ENCODE results near the gene GLI2. TPM values are rescaled to one million over a fixed set of nuclear protein-coding genes. Genes with fewer than 3 reads are reported as not detected.

Gene GLI2
- total and polyA plus RNA-seq, 2 of the 8 experiments (the other 6 are each of a cell fraction or from before 2014, with no cell fraction given), result 18.4 to 46.9 TPM

GRCh38 chr2:120729406-120730399, 6.0 kb upstream of the GLI2 start:
- H2AK5ac ChIP-seq (ENCODE audit: low read depth, low read length), result no peak overlapping the region
- H4K5ac ChIP-seq (ENCODE audit: insufficient read length, low read depth, low read length), result no peak overlapping the region
- peaks cover 0 to 6% (median 1%) of the 10 kb centered on the region in 4 experiments; a peak in 4 of 7 replicates for H3K4me1 ChIP-seq (replicated peaks in 1 of 4; ENCODE audit: control insufficient read depth in 3 of 4, insufficient read depth in 4 of 4, low read length in 3 of 4)
- no peaks in the 10 kb centered on the region for H3K79me2 ChIP-seq (ENCODE audit: control insufficient read depth in 1 of 2, insufficient read depth in 2 of 2, low read length in 2 of 2)
- no peak overlapping the region for H3K56ac ChIP-seq (replicated peaks; ENCODE audit: insufficient read length, low read depth, low read length)
- no peak overlapping the region for H3K4me3 ChIP-seq (ENCODE audit: extremely low read depth in 1 of 4, insufficient read depth in 2 of 4, low read depth in 3 of 4, low read length in 4 of 4)
- H3K14ac ChIP-seq (ENCODE audit: insufficient read length), result no peak overlapping the region
- peaks cover 7 to 11% of the 10 kb centered on the region in 2 experiments for H3K9me3 ChIP-seq (ENCODE audit: insufficient read depth in 2 of 2, low read depth in 1 of 2, low read length in 1 of 2)
- 63% methylated on average over 8 of the region's 8 CpGs; no CpG with 5 or more reads in 1 of the 2 experiments for WGBS, 2 experiments (ENCODE audit: extremely low coverage in 1 of 2, insufficient coverage in 1 of 2, insufficient read length in 1 of 2, insufficient replicate concordance in 2 of 2, low coverage in 1 of 2, low lambda C conversion rate in 2 of 2, missing lambda C conversion rate in 1 of 2)
- DNase-seq (ENCODE audit: low read depth in 1 of 2, low spot score in 2 of 2) (no peak), FAIRE-seq (no peak)
- no peaks in the 10 kb centered on the region for H3K23me2 ChIP-seq (ENCODE audit: low read depth, low read length)
- no peak overlapping the region for H2BK15ac ChIP-seq (ENCODE audit: low read length)
- no peak overlapping the region for H2BK20ac ChIP-seq (ENCODE audit: low read length)
- H3K4ac ChIP-seq (replicated peaks; ENCODE audit: insufficient read length, low read depth, low read length), result no peak overlapping the region
- ChIA-PET POLR2A (ENCODE audit: partially characterized antibody) (interaction anchor here (1.0 to 1.5 kb wide), 5 partner anchors 8 to 29 kb away, joined by 3 to 5 read pairs (median 4); no protein-coding TSS in a partner anchor), CTCF (ENCODE audit: partially characterized antibody) (interaction anchor here (0.7 to 3.6 kb wide), 5 partner anchors 8 to 355 kb away, joined by 3 to 15 read pairs (median 4); no protein-coding TSS in a partner anchor)
- no peak overlapping the region for H4K91ac ChIP-seq (replicated peaks; ENCODE audit: insufficient read length, low read length)
- no peak overlapping the region for H2BK5ac ChIP-seq (ENCODE audit: low read depth, low read length)
- H2BK120ac ChIP-seq (replicated peaks; ENCODE audit: low read depth, low read length), result no peak overlapping the region
- H3K18ac ChIP-seq (ENCODE audit: extremely low read depth, low read length), result no peak overlapping the region
- H3K9ac ChIP-seq (replicated peaks in 1 of 4; ENCODE audit: extremely low read depth in 1 of 4, low read depth in 3 of 4, low read length in 3 of 4), result no peak overlapping the region
- TF ChIP-seq JUND (IDR thresholded peaks at IDR 0.05; ENCODE audit: low read length) (peak; percentile 48; the same call in 1 of the 2 replicates), SRF (IDR thresholded peaks at IDR 0.05; ENCODE audit: low read depth, low read length) (no peak)
- no peaks in the 10 kb centered on the region for H4K20me1 ChIP-seq (replicated peaks in 1 of 2; ENCODE audit: control insufficient read depth in 1 of 2, insufficient read depth in 2 of 2, low read length in 2 of 2)
- no peak overlapping the region for H3K4me2 ChIP-seq (ENCODE audit: insufficient read depth in 1 of 2, low read depth in 2 of 2, low read length in 2 of 2)
- H4K8ac ChIP-seq (ENCODE audit: extremely low read depth, insufficient read depth, low read length), result no peak overlapping the region
- no peak overlapping the region for H2AFZ ChIP-seq (ENCODE audit: low read length)
- no peak overlapping the region for H3K23ac ChIP-seq (ENCODE audit: insufficient read length)
- no peaks in the 10 kb centered on the region; a peak in 2 of 8 replicates for H3K36me3 ChIP-seq (ENCODE audit: control insufficient read depth in 2 of 4, insufficient read depth in 4 of 4, low read length in 3 of 4)
- H3K79me1 ChIP-seq (ENCODE audit: low read depth, low read length), result no peaks in the 10 kb centered on the region
- H3K27me3 ChIP-seq (replicated peaks in 1 of 4; ENCODE audit: control insufficient read depth in 3 of 4, extremely low read depth in 1 of 4, insufficient read depth in 3 of 4, low read length in 3 of 4), result no peaks in the 10 kb centered on the region; a peak in 1 of 7 replicates
- no peak overlapping the region for H2BK12ac ChIP-seq (ENCODE audit: low read depth, low read length)
- no peak overlapping the region for H3K27ac ChIP-seq (ENCODE audit: low read depth, low read length)

Measured in H1 (cell line).